Body of pancreas (tissue), 4 donors: Measurements from ENCODE around the gene ADNP2. TPM values are rescaled to one million over a fixed set of nuclear protein-coding genes. Genes with fewer than 3 reads are reported as not detected.

Experiments
- ATAC-seq: fragments of 150-250 bp; one replicate; pipeline ENCODE4 v1.9.1; 2016
- DNase-seq, 4 donors: peaks; one replicate each; pipeline ENCODE4 v3.0.0-alpha.2; 2019
- H3K27ac ChIP-seq, 4 donors: fragments of 200-600 bp; sonication (generic); 1 replicate in 3 of 4; 2 replicates in 1 of 4; pipeline versions ENCODE4 v1.5.1 to v1.6.1; 2016 to 2019; ENCODE audit warnings: mild to moderate bottlenecking in 1 of 4, mixed read lengths in 1 of 4, moderate library complexity in 1 of 4
- H3K27me3 ChIP-seq, 2 donors: fragments of 200-600 bp; sonication (generic); one replicate each; pipeline ENCODE4 v1.6.0; 2016; ENCODE audit warnings: mild to moderate bottlenecking in 1 of 2
- H3K36me3 ChIP-seq, 2 donors: fragments of 200-600 bp; sonication (generic); replicated peaks in 1 of 2; 2 replicates each; pipeline ENCODE4 v1.5.1; 2016; ENCODE audit warnings: low read depth in 2 of 2; ENCODE audit not compliant: insufficient read depth in 1 of 2
- H3K4me1 ChIP-seq: fragments of 200-600 bp; sonication (generic); one replicate; pipeline ENCODE4 v1.6.0; 2016
- H3K4me3 ChIP-seq, 2 donors: fragments of 200-600 bp; sonication (generic); 1 replicate in 1 of 2; 2 replicates in 1 of 2; pipeline ENCODE4 v1.5.1; 2016 to 2019
- H3K9me3 ChIP-seq, 3 donors: fragments of 200-600 bp; sonication (generic); 1 replicate in 2 of 3; 2 replicates in 1 of 3; pipeline ENCODE4 v1.5.1; 2016
- POLR2A ChIP-seq, 3 donors: fragments of 450-650 bp; IDR thresholded peaks; one replicate each; pipeline ENCODE4 v1.6.1; 2016; ENCODE audit warnings: antibody characterized with exemption in 3 of 3, mild to moderate bottlenecking in 2 of 3
- WGBS, 2 donors: methylation state at CpG; one replicate each; pipeline ENCODE4 v1.1.5; 2017; 5-methylcytosine and 5-hydroxymethylcytosine counted together
- intact Hi-C: fragments of 100-400 bp; cut with DNase I; formaldehyde crosslinking; loops from one replicate; pipeline ENCODE4 v1.15.1; 2023
- total RNA-seq, 2 donors: library from RNA; depleted of rRNA; stranded (reverse); fragments of >200 nt; gene quantifications; one replicate each; pipeline ENCODE4 v1.1.0, GENCODE V29; 2016
- TF ChIP-seq, protein P1 (sequence below), 7 experiments: fragments of 450-650 bp in 4 of 7; fragments of 200-600 bp in 3 of 7; sonication (generic) in 3 of 7; IDR thresholded peaks; one replicate each; pipeline ENCODE4 v1.5.1; 2016 to 2019; ENCODE audit warnings: antibody characterized with exemption in 7 of 7

The ADNP2 gene
- total RNA-seq, 2 donors from 2014 or later: 7.0 to 9.2 TPM

DNA sequence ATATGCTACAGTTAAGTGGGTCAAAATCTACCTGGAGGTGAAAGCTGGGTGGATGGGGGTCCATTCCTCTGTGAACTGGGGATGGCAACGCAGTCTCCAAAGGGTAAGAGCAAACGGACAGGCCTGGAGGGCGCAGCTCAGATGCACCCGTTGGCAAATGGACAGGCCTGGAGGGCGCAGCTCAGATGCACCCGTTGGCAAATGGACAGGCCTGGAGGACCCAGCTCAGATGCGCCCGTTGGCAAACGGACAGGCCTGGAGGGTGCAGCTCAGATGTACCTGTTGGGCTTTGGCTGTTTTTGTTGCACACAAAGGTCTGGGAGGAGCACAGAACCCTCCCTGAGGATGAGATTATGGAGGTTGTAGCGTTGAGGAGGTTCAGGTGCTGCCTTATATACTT, 41.2 kb upstream of the ADNP2 start:
- TF ChIP-seq POLR2A (IDR thresholded peaks at IDR 0.05): no peak
- TF ChIP-seq, protein P1, sequence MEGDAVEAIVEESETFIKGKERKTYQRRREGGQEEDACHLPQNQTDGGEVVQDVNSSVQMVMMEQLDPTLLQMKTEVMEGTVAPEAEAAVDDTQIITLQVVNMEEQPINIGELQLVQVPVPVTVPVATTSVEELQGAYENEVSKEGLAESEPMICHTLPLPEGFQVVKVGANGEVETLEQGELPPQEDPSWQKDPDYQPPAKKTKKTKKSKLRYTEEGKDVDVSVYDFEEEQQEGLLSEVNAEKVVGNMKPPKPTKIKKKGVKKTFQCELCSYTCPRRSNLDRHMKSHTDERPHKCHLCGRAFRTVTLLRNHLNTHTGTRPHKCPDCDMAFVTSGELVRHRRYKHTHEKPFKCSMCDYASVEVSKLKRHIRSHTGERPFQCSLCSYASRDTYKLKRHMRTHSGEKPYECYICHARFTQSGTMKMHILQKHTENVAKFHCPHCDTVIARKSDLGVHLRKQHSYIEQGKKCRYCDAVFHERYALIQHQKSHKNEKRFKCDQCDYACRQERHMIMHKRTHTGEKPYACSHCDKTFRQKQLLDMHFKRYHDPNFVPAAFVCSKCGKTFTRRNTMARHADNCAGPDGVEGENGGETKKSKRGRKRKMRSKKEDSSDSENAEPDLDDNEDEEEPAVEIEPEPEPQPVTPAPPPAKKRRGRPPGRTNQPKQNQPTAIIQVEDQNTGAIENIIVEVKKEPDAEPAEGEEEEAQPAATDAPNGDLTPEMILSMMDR (IDR thresholded peaks at IDR 0.05): no peak

DNA sequence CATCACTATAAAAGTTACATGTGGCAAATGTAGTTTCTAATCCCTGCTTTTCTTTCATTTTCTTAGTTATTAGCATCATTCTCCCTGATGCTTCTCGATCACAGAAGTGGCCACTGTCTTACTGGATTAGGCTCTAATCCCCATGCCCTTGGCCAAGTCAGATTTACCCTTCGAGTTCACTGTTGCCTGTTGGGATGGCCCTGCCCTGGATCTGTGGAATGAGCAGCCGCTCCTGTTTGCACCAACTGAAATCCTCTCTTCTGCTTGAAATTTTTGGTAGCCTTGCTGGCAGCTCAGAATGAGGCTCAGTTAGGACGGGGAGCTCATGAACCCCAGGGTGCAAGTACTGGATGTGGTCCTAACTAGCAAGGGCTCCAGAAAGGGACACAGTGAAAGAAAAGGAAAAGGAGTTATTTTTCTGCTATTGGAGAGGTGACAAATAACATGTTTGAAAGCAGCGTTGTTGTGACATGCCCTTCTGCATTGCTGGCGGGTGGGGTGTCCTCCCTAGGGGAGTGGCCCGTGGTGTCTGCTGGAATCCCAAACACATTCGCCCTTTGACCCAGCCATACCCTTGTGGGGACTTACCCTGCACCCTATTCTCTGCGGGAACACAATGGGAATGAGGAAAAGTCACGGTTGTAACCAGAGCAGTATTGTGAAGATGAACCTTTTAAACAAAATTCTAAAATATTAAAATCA, 40.3 kb upstream of the ADNP2 start:
- Histone ChIP-seq H3K9me3 (no peaks in the 10 kb centered on the region), H3K27ac (no peak overlapping the region), H3K27me3 (no peaks in the 10 kb centered on the region), H3K4me3 (no peak overlapping the region), H3K36me3 (no peaks in the 10 kb centered on the region), H3K4me1 (no peaks in the 10 kb centered on the region)
- TF ChIP-seq, protein P1 (IDR thresholded peaks at IDR 0.05): no peak
- no peak for TF ChIP-seq POLR2A (IDR thresholded peaks at IDR 0.05)
- DNase-seq: no peak
- intact Hi-C loops: no loop called here
- WGBS, 2 donors: 71 to 74% methylated on average over 10 of the region's 10 CpGs
- ATAC-seq: no peak

More for the DNA sequence above, 41.2 kb upstream of the ADNP2 start:
- no peaks in the 10 kb centered on the region for H3K9me3 ChIP-seq
- ATAC-seq (no peak), DNase-seq (no peak)
- no peaks in the 10 kb centered on the region for H3K27me3 ChIP-seq
- 85 to 90% methylated on average over 10 of the region's 10 CpGs for WGBS, 2 donors
- intact Hi-C loops: no loop called here
- no peaks in the 10 kb centered on the region for H3K36me3 ChIP-seq
- no peak overlapping the region for H3K4me3 ChIP-seq
- H3K4me1 ChIP-seq: no peaks in the 10 kb centered on the region
- no peak overlapping the region for H3K27ac ChIP-seq

DNA sequence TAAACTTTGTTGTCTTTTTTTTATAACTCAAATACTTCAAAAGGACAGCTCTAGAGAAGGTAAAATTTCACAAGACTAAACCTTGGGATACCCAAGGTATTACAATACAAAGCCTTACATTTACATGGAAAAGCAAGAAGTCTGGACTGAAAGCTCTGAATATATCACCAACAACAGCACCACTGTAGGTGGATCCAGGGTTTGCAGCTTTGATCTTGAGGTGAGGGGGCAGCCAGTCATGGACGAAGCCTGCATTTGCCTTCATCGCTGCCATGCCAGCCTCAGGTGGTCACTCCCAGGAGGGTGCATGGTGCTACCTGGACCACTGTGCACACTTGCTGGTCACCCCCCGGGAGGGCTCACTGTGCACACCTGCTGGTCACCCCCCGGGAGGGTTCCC, 38.2 kb upstream of the ADNP2 start:
- Histone ChIP-seq H3K4me3 (no peak overlapping the region), H3K27ac (no peak overlapping the region), H3K4me1 (no peaks in the 10 kb centered on the region), H3K27me3 (no peaks in the 10 kb centered on the region), H3K9me3 (no peaks in the 10 kb centered on the region), H3K36me3 (no peaks in the 10 kb centered on the region)
- ATAC-seq (no peak), DNase-seq (no peak)
- TF ChIP-seq POLR2A (IDR thresholded peaks at IDR 0.05): no peak
- TF ChIP-seq, protein P1 (IDR thresholded peaks at IDR 0.05): no peak
- WGBS, 2 donors: 92 to 100% methylated on average over 2 to 4 of the region's 4 CpGs
- intact Hi-C loops: no loop called here

DNA sequence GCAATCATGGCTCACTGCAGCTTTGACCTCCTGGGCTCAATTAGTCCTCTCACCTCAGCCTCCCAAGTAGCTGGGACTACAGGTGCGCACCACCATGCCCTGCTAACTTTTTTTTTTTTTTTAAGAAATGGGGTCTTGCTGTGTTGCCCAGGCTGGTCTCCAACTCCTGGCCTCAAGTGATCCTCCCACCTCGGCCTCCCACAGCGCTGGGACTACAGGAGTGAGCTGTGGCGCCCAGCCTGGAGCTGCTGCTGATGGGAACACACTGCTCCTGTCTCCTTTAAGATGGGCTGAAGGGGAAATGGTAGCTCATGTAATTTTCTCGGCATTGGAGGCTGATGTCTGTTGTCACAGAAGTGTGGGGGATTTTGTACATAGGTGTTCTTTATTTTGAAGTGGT, 34.9 kb upstream of the ADNP2 start:
- H3K36me3 ChIP-seq: no peaks in the 10 kb centered on the region
- H3K9me3 ChIP-seq: no peaks in the 10 kb centered on the region
- no peak for ATAC-seq
- H3K4me3 ChIP-seq: no peak overlapping the region
- H3K4me1 ChIP-seq: no peaks in the 10 kb centered on the region
- H3K27me3 ChIP-seq: no peaks in the 10 kb centered on the region
- WGBS, 2 donors: 82 to 85% methylated on average over 5 of the region's 5 CpGs
- intact Hi-C loops: no loop called here
- no peak overlapping the region for H3K27ac ChIP-seq
- no peak for DNase-seq
- no peak for TF ChIP-seq POLR2A (IDR thresholded peaks at IDR 0.05)
- TF ChIP-seq, protein P1 (IDR thresholded peaks at IDR 0.05): no peak

DNA sequence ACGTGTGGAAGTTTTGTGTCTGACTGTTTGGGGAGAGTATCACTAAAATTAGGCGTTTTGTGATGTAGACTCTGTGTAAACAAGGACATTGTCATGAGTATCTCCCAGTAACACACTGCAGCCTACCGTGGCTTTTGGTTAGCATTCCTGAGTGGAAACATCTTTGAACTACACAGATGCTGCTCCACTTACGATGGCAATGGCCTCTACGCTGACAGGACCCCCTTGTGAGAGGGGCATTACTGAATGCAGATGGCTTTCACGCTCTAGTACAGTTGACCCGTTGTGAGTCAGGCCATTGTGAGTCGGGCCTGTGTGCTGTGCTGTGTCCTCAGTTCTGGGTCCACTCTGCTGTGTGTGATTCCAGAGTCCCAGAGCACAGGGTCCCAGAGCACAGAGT, 34.4 kb upstream of the ADNP2 start:
- no peaks in the 10 kb centered on the region for H3K27me3 ChIP-seq
- no peak for TF ChIP-seq POLR2A (IDR thresholded peaks at IDR 0.05)
- TF ChIP-seq, protein P1 (IDR thresholded peaks at IDR 0.05): no peak
- no peaks in the 10 kb centered on the region for H3K4me1 ChIP-seq
- no peaks in the 10 kb centered on the region for H3K36me3 ChIP-seq
- ATAC-seq (no peak), DNase-seq (no peak)
- no peak overlapping the region for H3K4me3 ChIP-seq
- WGBS, 2 donors: 74 to 78% methylated on average over 3 to 8 of the region's 8 CpGs
- intact Hi-C loops: no loop called here
- no peak overlapping the region for H3K27ac ChIP-seq
- no peaks in the 10 kb centered on the region for H3K9me3 ChIP-seq
